SK-N-SH treated with all-trans-retinoic acid at 6 μM for 48 hours (cell line): ENCODE results near the gene GMEB2.
"Not testable (repeated sequence)": the region's sequence is repeated elsewhere in the genome, so short reads cannot be mapped to it uniquely, and the experiment has no call there.

Experiments
- ATAC-seq: fragments of 200-7000 bp; cut with Tn5 transposase; 3 replicates; pipeline ENCODE4 v1.9.1; 2020; ENCODE audit warnings: mild to moderate bottlenecking, moderate library complexity
- ARNTL ChIP-seq: fragments of 450-650 bp; formaldehyde crosslinking; IDR thresholded peaks from 2 replicates; pipeline ENCODE4 v1.5.0; 2020; ENCODE audit warnings: low read depth, mild to moderate bottlenecking, moderate library complexity, borderline replicate concordance
- CSDC2 ChIP-seq: fragments of 250-450 bp; sonication (Bioruptor Pico); IDR thresholded peaks from 2 replicates; pipeline ENCODE4 v1.5.0; 2020; ENCODE audit warnings: mild to moderate bottlenecking, moderate library complexity
- GLIS3 ChIP-seq: fragments of 250-450 bp; sonication (Bioruptor Pico); IDR thresholded peaks from 2 replicates; pipeline ENCODE4 v1.5.0; 2020; ENCODE audit warnings: mild to moderate bottlenecking, moderate library complexity
- ISL1 ChIP-seq: fragments of 250-450 bp; sonication (Bioruptor Pico); IDR thresholded peaks from 2 replicates; pipeline ENCODE4 v2.1.2; 2022; ENCODE audit warnings: mild to moderate bottlenecking, moderate library complexity
- OSR1 ChIP-seq: fragments of 250-450 bp; sonication (Bioruptor Pico); IDR thresholded peaks from 2 replicates; pipeline ENCODE4 v1.8.0; 2022; ENCODE audit warnings: moderate library complexity, mild to moderate bottlenecking, inconsistent platforms
- RARB ChIP-seq: fragments of 250-450 bp; sonication (Bioruptor Pico); IDR thresholded peaks from 2 replicates; pipeline ENCODE4 v1.8.0; 2021; ENCODE audit warnings: mild to moderate bottlenecking, moderate library complexity
- SNAI2 ChIP-seq: fragments of 250-450 bp; sonication (Bioruptor Pico); IDR thresholded peaks from 2 replicates; pipeline ENCODE4 v1.5.0; 2020; ENCODE audit warnings: mild to moderate bottlenecking, moderate library complexity
- TCF4 ChIP-seq: fragments of 250-450 bp; sonication (Bioruptor Pico); IDR thresholded peaks from 2 replicates; pipeline ENCODE4 v1.8.0; 2021; ENCODE audit warnings: mild to moderate bottlenecking, moderate library complexity, borderline replicate concordance
- TOX ChIP-seq: fragments of 250-450 bp; sonication (Bioruptor Pico); IDR thresholded peaks from 2 replicates; pipeline ENCODE4 v1.8.0; 2021; ENCODE audit warnings: mild to moderate bottlenecking, moderate library complexity, borderline replicate concordance
- ZC3H10 ChIP-seq: fragments of 250-450 bp; sonication (Bioruptor Pico); IDR thresholded peaks from 2 replicates; pipeline ENCODE4 v1.5.1; 2021; ENCODE audit warnings: mild to moderate bottlenecking, moderate library complexity
- ZFP3 ChIP-seq: fragments of 250-450 bp; sonication (Bioruptor Pico); IDR thresholded peaks from 2 replicates; pipeline ENCODE4 v1.5.0; 2020; ENCODE audit warnings: mild to moderate bottlenecking, moderate library complexity
- ZNF565 ChIP-seq: fragments of 450-650 bp; formaldehyde crosslinking; conservative IDR thresholded peaks from 2 replicates; pipeline ENCODE4 v1.5.0; 2020; ENCODE audit warnings: low read depth, mild to moderate bottlenecking, moderate library complexity
- ZNF70 ChIP-seq: fragments of 450-650 bp; formaldehyde crosslinking; IDR thresholded peaks from 2 replicates; pipeline ENCODE4 v1.5.0; 2020; ENCODE audit warnings: mild to moderate bottlenecking, moderate library complexity
- ZNF8 ChIP-seq: fragments of 450-650 bp; formaldehyde crosslinking; IDR thresholded peaks from 2 replicates; pipeline ENCODE4 v1.5.0; 2020; ENCODE audit warnings: mild to moderate bottlenecking, moderate library complexity
- TF ChIP-seq, protein P1 (sequence below): fragments of 250-450 bp; sonication (Bioruptor Pico); IDR thresholded peaks from 2 replicates; pipeline ENCODE4 v1.5.1; 2020; ENCODE audit warnings: low read depth, mild to moderate bottlenecking, moderate library complexity
- TF ChIP-seq, protein P2 (sequence below): fragments of 250-450 bp; sonication (Bioruptor Pico); IDR thresholded peaks from 2 replicates; pipeline ENCODE4 v1.5.1; 2021; ENCODE audit warnings: mild to moderate bottlenecking, moderate library complexity
- TF ChIP-seq, protein P3 (sequence below): fragments of 250-450 bp; sonication (Bioruptor Pico); IDR thresholded peaks from 2 replicates; pipeline ENCODE4 v1.8.0; 2021; ENCODE audit warnings: low read depth, mild to moderate bottlenecking, moderate library complexity, borderline replicate concordance
- TF ChIP-seq, protein P4 (sequence below): fragments of 250-450 bp; sonication (Bioruptor Pico); IDR thresholded peaks from 2 replicates; pipeline ENCODE4 v1.5.0; 2020; ENCODE audit warnings: mild to moderate bottlenecking, moderate library complexity

GMEB2 gene

DNA sequence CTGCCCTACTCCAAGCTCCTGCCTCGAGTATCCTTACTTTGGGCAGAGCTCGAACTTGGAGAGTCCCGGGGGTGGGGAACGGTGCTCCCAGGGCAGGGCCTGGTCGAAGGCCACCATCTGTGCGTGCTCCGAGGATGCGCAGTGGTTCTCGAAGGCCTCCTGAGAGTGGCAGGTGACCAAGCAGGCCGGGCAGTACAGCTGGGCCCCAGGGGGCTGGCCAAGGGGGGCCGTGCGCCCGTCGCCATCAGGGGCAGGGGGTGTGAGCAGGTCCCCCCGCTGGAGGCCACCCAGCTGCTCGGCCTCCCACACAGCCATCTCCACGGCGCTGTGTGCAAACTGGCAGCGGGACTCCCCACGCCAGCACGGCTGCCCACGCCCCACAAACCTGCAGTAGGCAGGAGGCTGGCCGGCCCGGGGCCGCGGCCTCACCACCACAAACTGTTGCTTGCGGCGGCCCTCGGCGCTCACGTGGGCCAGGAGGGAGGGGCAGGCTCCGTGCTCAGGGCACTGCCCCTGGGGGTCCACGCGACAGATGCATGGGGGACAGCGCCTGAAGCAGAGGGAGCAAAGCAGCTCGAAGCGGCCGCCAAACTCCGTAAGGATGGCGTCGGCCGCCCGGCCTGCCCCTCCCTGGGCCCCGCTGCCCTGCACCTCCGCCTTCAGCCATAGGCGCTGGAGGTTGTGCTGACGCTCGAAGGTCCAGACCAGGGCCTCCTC is 54.7 kb downstream of the GMEB2 start:
- TF ChIP-seq ZNF70 (CRISPR knock-in tag) (no peak), TOX (CRISPR knock-in tag) (no peak), CSDC2 (no peak), SNAI2 (CRISPR knock-in tag) (no peak)
- ATAC-seq = no peak

DNA sequence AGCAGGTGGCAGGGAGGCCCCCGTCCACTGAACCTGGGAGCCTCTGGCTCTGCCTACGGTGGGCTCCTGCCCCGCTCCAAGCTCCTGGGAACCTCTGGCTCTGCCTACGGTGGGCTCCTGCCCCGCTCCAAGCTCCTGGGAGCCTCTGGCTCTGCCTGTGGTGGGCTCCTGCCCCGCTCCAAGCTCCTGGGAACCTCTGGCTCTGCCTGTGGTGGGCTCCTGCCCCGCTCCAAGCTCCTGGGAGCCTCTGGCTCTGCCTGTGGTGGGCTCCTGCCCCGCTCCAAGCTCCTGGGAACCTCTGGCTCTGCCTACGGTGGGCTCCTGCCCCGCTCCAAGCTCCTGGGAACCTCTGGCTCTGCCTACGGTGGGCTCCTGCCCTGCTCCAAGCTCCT is 55.8 kb downstream of the GMEB2 start:
- ATAC-seq = not testable (repeated sequence)

DNA sequence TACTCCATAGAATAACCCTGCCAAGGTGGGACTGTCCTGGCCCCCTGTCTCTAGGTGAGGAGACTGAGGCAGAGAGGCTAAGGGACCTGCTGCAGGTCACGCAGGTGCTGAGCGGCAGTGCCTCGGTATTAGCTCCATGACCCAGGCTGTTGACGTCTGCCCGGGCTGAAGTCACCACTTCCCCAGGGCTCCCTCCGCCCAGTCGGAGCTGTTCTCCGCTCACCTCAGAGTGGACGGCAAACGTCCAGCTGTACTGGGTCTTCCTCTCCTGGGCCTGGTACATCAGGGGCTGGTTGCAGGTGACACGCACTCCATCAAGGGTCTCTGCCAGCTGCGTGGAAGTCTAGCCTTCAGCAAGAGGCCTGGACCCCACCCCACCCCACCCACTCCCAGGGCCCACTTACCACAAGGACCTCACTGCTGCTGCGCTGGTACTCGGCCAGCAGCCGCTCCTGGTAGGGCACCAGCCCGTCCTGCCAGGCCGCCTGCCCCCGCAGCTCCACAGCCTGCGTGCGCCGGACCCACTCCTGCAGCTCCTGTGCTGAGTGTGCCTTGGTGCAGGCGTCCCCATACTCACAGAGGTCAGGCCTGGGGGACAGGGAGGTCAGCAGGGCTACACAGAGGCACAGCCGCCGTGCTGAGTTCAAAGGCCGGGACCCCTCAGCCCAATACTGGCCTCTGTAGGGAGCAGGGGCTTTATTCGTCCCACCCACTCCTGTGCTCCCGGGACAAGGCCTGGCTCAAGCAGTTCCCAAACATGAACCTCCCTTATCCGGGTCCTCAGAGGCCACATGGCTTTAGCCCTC is 56.4 kb downstream of the GMEB2 start:
- ATAC-seq = no peak
- TF ChIP-seq, protein P1, sequence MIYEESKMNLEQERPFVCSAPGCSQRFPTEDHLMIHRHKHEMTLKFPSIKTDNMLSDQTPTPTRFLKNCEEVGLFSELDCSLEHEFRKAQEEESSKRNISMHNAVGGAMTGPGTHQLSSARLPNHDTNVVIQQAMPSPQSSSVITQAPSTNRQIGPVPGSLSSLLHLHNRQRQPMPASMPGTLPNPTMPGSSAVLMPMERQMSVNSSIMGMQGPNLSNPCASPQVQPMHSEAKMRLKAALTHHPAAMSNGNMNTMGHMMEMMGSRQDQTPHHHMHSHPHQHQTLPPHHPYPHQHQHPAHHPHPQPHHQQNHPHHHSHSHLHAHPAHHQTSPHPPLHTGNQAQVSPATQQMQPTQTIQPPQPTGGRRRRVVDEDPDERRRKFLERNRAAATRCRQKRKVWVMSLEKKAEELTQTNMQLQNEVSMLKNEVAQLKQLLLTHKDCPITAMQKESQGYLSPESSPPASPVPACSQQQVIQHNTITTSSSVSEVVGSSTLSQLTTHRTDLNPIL (CRISPR knock-in tag) = no peak
- TF ChIP-seq ZC3H10 (CRISPR knock-in tag) (no peak), ZNF565 (CRISPR knock-in tag) (no peak), ZNF8 (no peak), ISL1 (CRISPR knock-in tag) (no peak), ARNTL (CRISPR knock-in tag) (no peak), SNAI2 (CRISPR knock-in tag) (no peak), ZFP3 (CRISPR knock-in tag) (no peak), TCF4 (no peak), CSDC2 (no peak), OSR1 (CRISPR knock-in tag) (no peak), TOX (CRISPR knock-in tag) (no peak), ZNF70 (CRISPR knock-in tag) (no peak)
- TF ChIP-seq, protein P2, sequence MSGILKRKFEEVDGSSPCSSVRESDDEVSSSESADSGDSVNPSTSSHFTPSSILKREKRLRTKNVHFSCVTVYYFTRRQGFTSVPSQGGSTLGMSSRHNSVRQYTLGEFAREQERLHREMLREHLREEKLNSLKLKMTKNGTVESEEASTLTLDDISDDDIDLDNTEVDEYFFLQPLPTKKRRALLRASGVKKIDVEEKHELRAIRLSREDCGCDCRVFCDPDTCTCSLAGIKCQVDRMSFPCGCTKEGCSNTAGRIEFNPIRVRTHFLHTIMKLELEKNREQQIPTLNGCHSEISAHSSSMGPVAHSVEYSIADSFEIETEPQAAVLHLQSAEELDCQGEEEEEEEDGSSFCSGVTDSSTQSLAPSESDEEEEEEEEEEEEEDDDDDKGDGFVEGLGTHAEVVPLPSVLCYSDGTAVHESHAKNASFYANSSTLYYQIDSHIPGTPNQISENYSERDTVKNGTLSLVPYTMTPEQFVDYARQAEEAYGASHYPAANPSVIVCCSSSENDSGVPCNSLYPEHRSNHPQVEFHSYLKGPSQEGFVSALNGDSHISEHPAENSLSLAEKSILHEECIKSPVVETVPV (CRISPR knock-in tag) = no peak
- TF ChIP-seq, protein P3, sequence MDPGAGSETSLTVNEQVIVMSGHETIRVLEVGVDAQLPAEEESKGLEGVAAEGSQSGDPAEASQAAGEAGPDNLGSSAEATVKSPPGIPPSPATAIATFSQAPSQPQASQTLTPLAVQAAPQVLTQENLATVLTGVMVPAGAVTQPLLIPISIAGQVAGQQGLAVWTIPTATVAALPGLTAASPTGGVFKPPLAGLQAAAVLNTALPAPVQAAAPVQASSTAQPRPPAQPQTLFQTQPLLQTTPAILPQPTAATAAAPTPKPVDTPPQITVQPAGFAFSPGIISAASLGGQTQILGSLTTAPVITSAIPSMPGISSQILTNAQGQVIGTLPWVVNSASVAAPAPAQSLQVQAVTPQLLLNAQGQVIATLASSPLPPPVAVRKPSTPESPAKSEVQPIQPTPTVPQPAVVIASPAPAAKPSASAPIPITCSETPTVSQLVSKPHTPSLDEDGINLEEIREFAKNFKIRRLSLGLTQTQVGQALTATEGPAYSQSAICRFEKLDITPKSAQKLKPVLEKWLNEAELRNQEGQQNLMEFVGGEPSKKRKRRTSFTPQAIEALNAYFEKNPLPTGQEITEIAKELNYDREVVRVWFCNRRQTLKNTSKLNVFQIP = no peak
- TF ChIP-seq, protein P4, sequence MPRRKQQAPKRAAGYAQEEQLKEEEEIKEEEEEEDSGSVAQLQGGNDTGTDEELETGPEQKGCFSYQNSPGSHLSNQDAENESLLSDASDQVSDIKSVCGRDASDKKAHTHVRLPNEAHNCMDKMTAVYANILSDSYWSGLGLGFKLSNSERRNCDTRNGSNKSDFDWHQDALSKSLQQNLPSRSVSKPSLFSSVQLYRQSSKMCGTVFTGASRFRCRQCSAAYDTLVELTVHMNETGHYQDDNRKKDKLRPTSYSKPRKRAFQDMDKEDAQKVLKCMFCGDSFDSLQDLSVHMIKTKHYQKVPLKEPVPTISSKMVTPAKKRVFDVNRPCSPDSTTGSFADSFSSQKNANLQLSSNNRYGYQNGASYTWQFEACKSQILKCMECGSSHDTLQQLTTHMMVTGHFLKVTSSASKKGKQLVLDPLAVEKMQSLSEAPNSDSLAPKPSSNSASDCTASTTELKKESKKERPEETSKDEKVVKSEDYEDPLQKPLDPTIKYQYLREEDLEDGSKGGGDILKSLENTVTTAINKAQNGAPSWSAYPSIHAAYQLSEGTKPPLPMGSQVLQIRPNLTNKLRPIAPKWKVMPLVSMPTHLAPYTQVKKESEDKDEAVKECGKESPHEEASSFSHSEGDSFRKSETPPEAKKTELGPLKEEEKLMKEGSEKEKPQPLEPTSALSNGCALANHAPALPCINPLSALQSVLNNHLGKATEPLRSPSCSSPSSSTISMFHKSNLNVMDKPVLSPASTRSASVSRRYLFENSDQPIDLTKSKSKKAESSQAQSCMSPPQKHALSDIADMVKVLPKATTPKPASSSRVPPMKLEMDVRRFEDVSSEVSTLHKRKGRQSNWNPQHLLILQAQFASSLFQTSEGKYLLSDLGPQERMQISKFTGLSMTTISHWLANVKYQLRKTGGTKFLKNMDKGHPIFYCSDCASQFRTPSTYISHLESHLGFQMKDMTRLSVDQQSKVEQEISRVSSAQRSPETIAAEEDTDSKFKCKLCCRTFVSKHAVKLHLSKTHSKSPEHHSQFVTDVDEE = no peak

DNA sequence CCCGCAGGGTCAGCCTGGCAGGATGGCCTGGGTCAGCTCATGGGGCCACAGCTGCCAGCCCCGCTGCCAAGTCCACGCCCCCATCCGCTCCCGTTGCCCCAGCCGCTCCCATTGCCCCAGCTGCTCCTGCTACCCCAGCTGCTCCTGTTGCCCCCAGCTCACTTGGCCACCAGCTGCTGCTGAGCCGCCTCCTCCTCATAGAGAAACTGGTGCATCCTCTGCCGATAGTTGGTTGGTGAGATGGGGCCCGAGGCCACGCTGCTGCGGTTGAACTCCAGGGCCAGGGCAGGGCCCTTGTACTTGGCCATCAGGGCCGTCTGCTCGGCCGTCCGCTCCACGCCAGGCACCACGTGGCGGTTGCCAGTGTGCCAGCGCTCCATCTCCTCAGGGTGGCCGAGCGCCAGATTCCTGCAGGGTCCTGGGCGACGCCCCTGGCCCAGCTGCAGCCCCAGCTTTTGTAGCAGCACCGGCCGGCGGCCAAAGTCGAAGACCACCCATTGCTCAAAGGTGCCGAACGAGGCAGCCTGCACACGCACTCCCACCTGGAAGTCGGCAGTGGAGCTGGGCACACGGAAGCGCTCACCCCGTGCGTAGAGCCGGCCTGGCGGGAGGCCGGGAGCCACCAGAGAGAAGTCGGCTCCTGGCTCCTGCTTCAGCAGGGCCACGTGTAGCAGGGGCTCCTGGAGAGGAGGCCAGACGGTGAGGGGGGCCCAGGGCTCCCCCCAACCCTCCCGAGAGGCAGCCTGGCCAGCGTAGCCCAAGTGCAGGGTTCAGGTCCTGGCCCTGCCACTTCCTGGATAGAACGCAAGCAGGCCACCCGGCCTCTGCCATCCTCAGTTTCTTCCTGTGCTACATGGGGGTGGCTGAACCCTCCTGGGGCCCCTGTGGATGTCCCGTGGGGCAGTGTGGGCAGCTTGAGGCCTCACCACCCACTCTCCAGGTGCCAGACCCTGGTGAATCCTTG is 57.6 kb downstream of the GMEB2 start:
- TF ChIP-seq ZNF565 (CRISPR knock-in tag) (no peak), ZC3H10 (CRISPR knock-in tag) (no peak), GLIS3 (CRISPR knock-in tag) (no peak), RARB (CRISPR knock-in tag) (no peak), ZNF8 (no peak), OSR1 (CRISPR knock-in tag) (no peak), ZFP3 (CRISPR knock-in tag) (no peak)
- ATAC-seq = no peak
